Measurements from ENCODE around the gene SIRPB2.

SIRPB2 gene

DNA sequence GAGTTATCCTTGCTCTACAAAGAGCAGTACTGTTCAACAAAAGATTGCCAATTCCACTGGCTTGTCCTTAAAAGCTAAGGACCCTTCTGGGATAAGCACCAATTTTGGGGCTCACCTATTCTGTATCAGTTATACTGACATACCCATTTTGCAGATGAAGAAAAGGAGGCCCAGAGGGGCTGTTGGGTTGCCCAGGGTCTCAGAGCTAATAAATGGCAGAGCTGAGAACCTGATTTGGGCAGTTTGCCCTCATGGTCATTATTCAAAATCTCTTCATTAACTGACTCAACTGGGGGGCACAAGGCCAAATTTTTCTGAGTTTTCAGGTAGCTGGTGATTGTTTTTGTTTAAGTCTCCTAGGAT lies 55.9 kb downstream of the SIRPB2 start:
- TF ChIP-seq, protein P1, sequence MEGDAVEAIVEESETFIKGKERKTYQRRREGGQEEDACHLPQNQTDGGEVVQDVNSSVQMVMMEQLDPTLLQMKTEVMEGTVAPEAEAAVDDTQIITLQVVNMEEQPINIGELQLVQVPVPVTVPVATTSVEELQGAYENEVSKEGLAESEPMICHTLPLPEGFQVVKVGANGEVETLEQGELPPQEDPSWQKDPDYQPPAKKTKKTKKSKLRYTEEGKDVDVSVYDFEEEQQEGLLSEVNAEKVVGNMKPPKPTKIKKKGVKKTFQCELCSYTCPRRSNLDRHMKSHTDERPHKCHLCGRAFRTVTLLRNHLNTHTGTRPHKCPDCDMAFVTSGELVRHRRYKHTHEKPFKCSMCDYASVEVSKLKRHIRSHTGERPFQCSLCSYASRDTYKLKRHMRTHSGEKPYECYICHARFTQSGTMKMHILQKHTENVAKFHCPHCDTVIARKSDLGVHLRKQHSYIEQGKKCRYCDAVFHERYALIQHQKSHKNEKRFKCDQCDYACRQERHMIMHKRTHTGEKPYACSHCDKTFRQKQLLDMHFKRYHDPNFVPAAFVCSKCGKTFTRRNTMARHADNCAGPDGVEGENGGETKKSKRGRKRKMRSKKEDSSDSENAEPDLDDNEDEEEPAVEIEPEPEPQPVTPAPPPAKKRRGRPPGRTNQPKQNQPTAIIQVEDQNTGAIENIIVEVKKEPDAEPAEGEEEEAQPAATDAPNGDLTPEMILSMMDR (IDR thresholded peaks at IDR 0.05; ENCODE audit: insufficient read depth, missing control alignments) = no peak
- FAIRE-seq = no peak
- no peak for DNase-seq (ENCODE audit: insufficient read length, low spot score)

DNA sequence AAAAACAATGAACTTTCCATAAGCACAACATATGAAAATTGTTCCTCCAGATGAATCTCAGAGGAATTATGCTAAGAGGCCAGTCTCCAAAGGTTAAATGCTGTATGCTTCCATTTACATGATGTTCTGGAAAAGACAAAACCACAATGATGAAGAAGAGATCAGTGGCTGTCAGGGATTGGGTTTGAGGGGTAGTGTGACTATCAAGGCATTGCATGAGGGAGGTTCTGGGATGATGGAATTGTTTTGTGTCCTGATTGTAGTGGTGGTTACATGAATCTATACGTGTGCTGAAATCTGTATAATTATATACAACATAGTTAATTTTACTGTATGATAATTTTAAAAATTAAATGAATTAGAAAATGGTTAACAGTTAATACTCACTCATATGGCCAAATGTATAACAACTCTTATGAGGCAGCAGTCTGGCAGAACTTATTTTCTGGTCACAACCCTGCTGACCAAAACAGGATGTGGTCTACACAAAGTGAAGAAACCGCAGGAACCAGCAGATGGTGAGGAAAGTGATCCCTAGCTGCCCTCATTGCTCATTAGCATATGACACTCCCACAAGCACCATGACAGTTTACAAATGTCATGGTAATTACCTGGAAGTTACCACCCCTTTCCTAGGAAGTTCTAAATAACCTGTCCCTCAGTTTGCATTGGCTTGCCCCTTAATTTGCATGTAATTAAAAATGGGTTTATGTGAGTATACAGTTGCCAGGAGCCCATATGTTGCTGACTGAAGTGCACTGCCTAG lies 56.5 kb downstream of the SIRPB2 start:
- DNase-seq (ENCODE audit: insufficient read length, low spot score) = no peak
- FAIRE-seq = no peak
- TF ChIP-seq, protein P1 (IDR thresholded peaks at IDR 0.05; ENCODE audit: insufficient read depth, missing control alignments) = no peak

DNA sequence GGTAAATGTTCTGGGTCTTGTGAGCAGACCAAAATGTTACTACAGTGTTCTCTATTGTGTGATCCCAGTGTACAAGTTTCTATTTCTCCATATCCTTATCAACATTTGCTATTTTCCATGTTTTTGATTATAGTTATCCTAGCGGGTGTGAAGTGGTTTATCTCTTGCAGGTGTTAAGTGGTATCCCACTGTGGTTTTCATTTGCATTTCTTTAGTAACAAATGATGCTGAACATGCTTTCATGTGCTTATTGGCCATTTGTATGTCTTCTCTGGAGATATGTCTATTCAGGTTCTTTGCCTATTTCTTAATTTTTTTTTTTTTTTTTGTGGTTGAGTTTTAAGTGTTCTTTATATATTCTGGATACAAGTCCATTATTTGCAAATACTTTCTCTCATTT lies 60.1 kb downstream of the SIRPB2 start:
- no peak for FAIRE-seq
- TF ChIP-seq, protein P1 (IDR thresholded peaks at IDR 0.05; ENCODE audit: insufficient read depth, missing control alignments) = no peak
- no peak for DNase-seq (ENCODE audit: insufficient read length, low spot score)

DNA sequence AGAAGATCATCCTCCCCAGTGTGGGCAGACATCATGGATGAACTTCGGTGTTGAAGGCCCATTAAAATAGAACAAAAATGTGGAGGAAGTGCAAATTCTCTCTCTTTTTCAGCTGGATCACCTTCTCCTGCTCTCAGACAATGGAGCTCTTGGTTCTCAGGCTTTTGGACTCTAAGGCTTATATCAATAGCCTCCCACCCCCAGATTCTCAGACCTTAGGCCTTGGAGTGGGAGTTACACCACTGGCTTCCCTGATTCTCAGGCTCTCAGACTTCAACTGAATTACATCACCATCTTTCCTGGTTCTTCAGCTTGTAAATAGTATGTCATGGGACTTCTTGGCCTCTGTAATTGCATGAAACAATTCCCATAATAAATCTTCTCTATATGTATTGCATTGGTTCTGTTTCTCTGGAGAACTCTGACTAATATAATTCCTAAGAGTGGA lies 61.2 kb downstream of the SIRPB2 start:
- TF ChIP-seq, protein P1 (IDR thresholded peaks at IDR 0.05; ENCODE audit: insufficient read depth, missing control alignments) = no peak
- FAIRE-seq = no peak
- DNase-seq (ENCODE audit: insufficient read length, low spot score) = no peak

GRCh38 chr20:1429143-1429728 lies 62.0 kb downstream of the SIRPB2 start:
- TF ChIP-seq, protein P1 (IDR thresholded peaks at IDR 0.05; ENCODE audit: insufficient read depth, missing control alignments) = no peak
- DNase-seq (ENCODE audit: insufficient read length, low spot score) (no peak), FAIRE-seq (no peak)

DNA sequence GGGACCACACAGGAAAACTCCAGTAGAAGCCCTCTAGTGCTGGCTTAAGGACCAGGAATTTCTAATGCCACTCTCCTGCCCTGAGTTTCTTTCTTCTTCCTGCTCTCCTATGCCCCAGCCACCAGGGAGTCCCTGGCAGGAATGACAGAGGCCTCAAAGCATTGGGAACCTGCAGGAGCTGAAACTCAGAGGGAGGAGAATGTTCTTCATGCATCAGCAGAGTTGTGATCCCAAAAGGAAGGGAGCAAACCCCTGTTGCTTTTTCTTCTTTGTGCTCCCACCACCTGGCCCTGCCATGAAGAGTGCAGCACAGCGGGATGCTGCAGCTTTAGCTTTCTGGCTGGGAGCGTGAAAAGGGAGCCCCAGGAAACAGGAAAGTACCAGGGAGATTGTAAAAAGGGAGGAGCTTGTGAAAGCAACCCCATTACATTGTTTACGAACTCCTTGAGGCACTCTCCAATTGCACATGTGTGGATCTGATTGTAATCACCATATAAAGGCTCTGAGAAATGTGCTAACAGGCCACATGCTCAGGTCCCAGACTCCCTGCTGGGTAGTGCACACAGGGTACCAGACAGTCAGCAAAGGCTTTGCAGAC lies 63.7 kb downstream of the SIRPB2 start:
- no peak for FAIRE-seq
- no peak for DNase-seq (ENCODE audit: insufficient read length, low spot score)
- TF ChIP-seq, protein P1 (IDR thresholded peaks at IDR 0.05; ENCODE audit: insufficient read depth, missing control alignments) = no peak

Data from D721Med (cell line).